Omental fat pad (tissue), 4 donors: Measurements from ENCODE around the gene CCDC117. TPM values are rescaled to one million over a fixed set of nuclear protein-coding genes. Genes with fewer than 3 reads are reported as not detected.

ENCODE experiments used
- ATAC-seq: fragments of 150-250 bp; one replicate; pipeline ENCODE4 v1.9.1; 2016; ENCODE audit warnings: mild to moderate bottlenecking, moderate library complexity; ENCODE audit not compliant: low FRiP score
- DNase-seq: peaks from one replicate; pipeline ENCODE4 v3.0.0-alpha.2; 2019; ENCODE audit warnings: low spot score
- CTCF ChIP-seq, 3 donors: fragments of 450-650 bp; IDR thresholded peaks; one replicate each; pipeline ENCODE4 v1.5.1; 2016 to 2017; ENCODE audit warnings: antibody characterized with exemption in 3 of 3, mild to moderate bottlenecking in 3 of 3, moderate library complexity in 2 of 3
- total RNA-seq, 4 donors: library from RNA; depleted of rRNA; stranded (reverse); fragments of >200 nt; gene quantifications; one replicate each; pipeline ENCODE4 v1.1.0, GENCODE V29; 2016

The CCDC117 gene
- total RNA-seq, 4 donors from 2014 or later = 10.1 to 22.9 (median 18.2) TPM

- TF ChIP-seq CTCF (IDR thresholded peaks at IDR 0.05) = no peak
- ATAC-seq = no peak
- no peak for DNase-seq
These were observed 19.5 kb downstream of the CCDC117 start for GRCh38 chr22:28791841-28792490.

DNA sequence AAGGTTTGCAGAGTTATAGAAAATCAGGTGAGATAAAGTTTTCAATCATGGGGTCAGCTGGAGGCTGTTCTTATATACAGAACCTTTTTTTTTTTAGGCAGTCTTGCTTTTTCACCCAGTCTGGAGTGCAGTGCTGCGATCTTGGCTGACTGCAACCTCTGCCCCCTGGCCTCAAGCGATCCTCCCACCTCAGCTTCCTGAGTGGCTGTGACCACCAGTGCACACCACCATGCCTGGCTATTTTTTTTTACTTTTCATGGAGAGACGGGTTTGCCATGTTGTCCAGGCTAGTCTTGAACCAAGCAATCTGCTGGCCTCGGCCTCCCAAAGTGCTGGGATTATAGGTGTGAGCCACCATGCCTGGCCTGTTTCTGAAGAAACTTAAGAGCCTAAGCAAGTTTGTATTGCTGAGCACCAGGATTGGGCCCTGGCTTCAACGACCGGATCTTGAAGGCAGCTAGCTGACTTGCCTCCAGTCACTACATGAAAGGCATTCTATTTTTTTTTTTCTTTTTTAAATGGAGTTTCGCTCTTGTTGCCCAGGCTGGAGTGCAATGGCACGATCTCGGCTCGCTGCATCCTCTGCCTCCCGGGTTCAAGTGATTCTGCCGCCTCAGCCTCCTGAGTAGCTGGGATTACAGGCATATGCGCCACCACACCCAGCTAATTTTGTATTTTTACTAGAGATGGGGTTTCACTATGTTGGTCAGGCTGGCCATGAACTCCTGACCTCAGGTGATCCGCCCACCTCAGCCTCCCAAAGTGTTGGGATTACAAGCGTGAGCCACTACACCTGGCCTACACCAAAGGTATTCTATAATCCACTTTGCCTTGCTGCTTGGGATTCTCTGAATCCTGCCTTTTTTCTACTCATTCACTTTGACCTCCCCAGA is 20.2 kb downstream of the CCDC117 start:
- ATAC-seq (no peak), DNase-seq (no peak)
- TF ChIP-seq CTCF (IDR thresholded peaks at IDR 0.05) = no peak

- ATAC-seq = no peak
- no peak for TF ChIP-seq CTCF (IDR thresholded peaks at IDR 0.05)
- DNase-seq = no peak
These were observed 21.6 kb downstream of the CCDC117 start for GRCh38 chr22:28793976-28794584.

- no peak for TF ChIP-seq CTCF (IDR thresholded peaks at IDR 0.05)
- ATAC-seq = no peak
These were observed 22.7 kb downstream of the CCDC117 start for GRCh38 chr22:28795071-28795693.

GRCh38 chr22:28795932-28796856 is 23.7 kb downstream of the CCDC117 start:
- DNase-seq (no peak), ATAC-seq (no peak)

More at GRCh38 chr22:28795071-28795693, 22.7 kb downstream of the CCDC117 start:
- no peak for DNase-seq

More at GRCh38 chr22:28795932-28796856, 23.7 kb downstream of the CCDC117 start:
- no peak for TF ChIP-seq CTCF (IDR thresholded peaks at IDR 0.05)
